ENCODE measurements around the gene IL1RAPL1. TPM values are rescaled to one million over a fixed set of nuclear protein-coding genes. Genes with fewer than 3 reads are reported as not detected.

The IL1RAPL1 gene
- total RNA-seq, 1 experiment from 2014 or later, result not detected

GRCh38 chrX:28599957-28600356 is 12.7 kb downstream of the IL1RAPL1 start:
- peaks cover 19% of the 10 kb centered on the region for H3K9me3 ChIP-seq (ENCODE audit: low read length)
- no peaks in the 10 kb centered on the region for H4K20me1 ChIP-seq (ENCODE audit: insufficient read depth, low read depth, low read length)
- H3K79me2 ChIP-seq (ENCODE audit: low read length), result no peaks in the 10 kb centered on the region
- no peak overlapping the region for H3K27ac ChIP-seq (ENCODE audit: low read length)
- no peak overlapping the region for H3K4me2 ChIP-seq (ENCODE audit: low read depth, low read length, poor library complexity, severe bottlenecking)
- H2AFZ ChIP-seq (ENCODE audit: low read length), result no peak overlapping the region
- no peaks in the 10 kb centered on the region; the same call in 1 of the 2 replicates for H3K36me3 ChIP-seq (ENCODE audit: insufficient read depth, low read length)
- no peak for DNase-seq
- no peak overlapping the region for H3K4me3 ChIP-seq (ENCODE audit: low read length)
- no peaks in the 10 kb centered on the region for H3K9me2 ChIP-seq (replicated peaks; ENCODE audit: insufficient read depth, low read length)
- H3K4me1 ChIP-seq (ENCODE audit: low read length), result no peaks in the 10 kb centered on the region
- H3K27me3 ChIP-seq (ENCODE audit: low read length), result no peaks in the 10 kb centered on the region
- H3K9ac ChIP-seq (ENCODE audit: low read length), result no peak overlapping the region

GRCh38 chrX:28609003-28609402 is 21.8 kb downstream of the IL1RAPL1 start:
- Histone ChIP-seq H3K9me2 (replicated peaks; ENCODE audit: insufficient read depth, low read length) (0 out of 2 replicates have a peak, but pooled peaks cover 3% of the 10 kb centered on the region), H3K36me3 (ENCODE audit: insufficient read depth, low read length) (no peaks in the 10 kb centered on the region), H3K4me3 (ENCODE audit: low read length) (no peak overlapping the region), H3K79me2 (ENCODE audit: low read length) (no peaks in the 10 kb centered on the region), H3K27ac (ENCODE audit: low read length) (no peak overlapping the region), H3K9me3 (ENCODE audit: low read length) (peaks cover 23% of the 10 kb centered on the region), H3K4me1 (ENCODE audit: low read length) (no peaks in the 10 kb centered on the region), H3K9ac (ENCODE audit: low read length) (no peak overlapping the region), H2AFZ (ENCODE audit: low read length) (no peak overlapping the region), H4K20me1 (ENCODE audit: insufficient read depth, low read depth, low read length) (no peaks in the 10 kb centered on the region), H3K27me3 (ENCODE audit: low read length) (no peaks in the 10 kb centered on the region), H3K4me2 (ENCODE audit: low read depth, low read length, poor library complexity, severe bottlenecking) (no peak overlapping the region)
- DNase-seq, result no peak

GRCh38 chrX:28609917-28610613 is 22.8 kb downstream of the IL1RAPL1 start:
- Histone ChIP-seq H3K9me3 (ENCODE audit: low read length) (peaks cover 23% of the 10 kb centered on the region), H3K36me3 (ENCODE audit: insufficient read depth, low read length) (no peaks in the 10 kb centered on the region), H3K27ac (ENCODE audit: low read length) (no peak overlapping the region)

GRCh38 chrX:28610746-28611145 is 23.5 kb downstream of the IL1RAPL1 start:
- Histone ChIP-seq H3K27me3 (ENCODE audit: low read length) (no peaks in the 10 kb centered on the region), H2AFZ (ENCODE audit: low read length) (no peak overlapping the region), H4K20me1 (ENCODE audit: insufficient read depth, low read depth, low read length) (no peaks in the 10 kb centered on the region), H3K4me1 (ENCODE audit: low read length) (no peaks in the 10 kb centered on the region), H3K9me2 (replicated peaks; ENCODE audit: insufficient read depth, low read length) (0 out of 2 replicates have a peak, but pooled peaks cover under 1% of the 10 kb centered on the region), H3K9ac (ENCODE audit: low read length) (no peak overlapping the region), H3K4me2 (ENCODE audit: low read depth, low read length, poor library complexity, severe bottlenecking) (no peak overlapping the region), H3K79me2 (ENCODE audit: low read length) (no peaks in the 10 kb centered on the region), H3K9me3 (ENCODE audit: low read length) (peaks cover 23% of the 10 kb centered on the region), H3K4me3 (ENCODE audit: low read length) (no peak overlapping the region), H3K36me3 (ENCODE audit: insufficient read depth, low read length) (no peaks in the 10 kb centered on the region), H3K27ac (ENCODE audit: low read length) (no peak overlapping the region)
- no peak for DNase-seq

More at GRCh38 chrX:28609917-28610613, 22.8 kb downstream of the IL1RAPL1 start:
- Histone ChIP-seq H3K9me2 (replicated peaks; ENCODE audit: insufficient read depth, low read length) (0 out of 2 replicates have a peak, but pooled peaks cover 3% of the 10 kb centered on the region), H3K4me1 (ENCODE audit: low read length) (no peaks in the 10 kb centered on the region), H3K79me2 (ENCODE audit: low read length) (no peaks in the 10 kb centered on the region), H3K27me3 (ENCODE audit: low read length) (no peaks in the 10 kb centered on the region), H3K4me2 (ENCODE audit: low read depth, low read length, poor library complexity, severe bottlenecking) (no peak overlapping the region), H4K20me1 (ENCODE audit: insufficient read depth, low read depth, low read length) (no peaks in the 10 kb centered on the region), H3K9ac (ENCODE audit: low read length) (no peak overlapping the region), H2AFZ (ENCODE audit: low read length) (no peak overlapping the region), H3K4me3 (ENCODE audit: low read length) (no peak overlapping the region)
- no peak for DNase-seq

- Histone ChIP-seq H3K27ac (ENCODE audit: low read length) (no peak overlapping the region), H3K9me2 (replicated peaks; ENCODE audit: insufficient read depth, low read length) (no peaks in the 10 kb centered on the region), H3K36me3 (ENCODE audit: insufficient read depth, low read length) (no peaks in the 10 kb centered on the region), H3K27me3 (ENCODE audit: low read length) (no peaks in the 10 kb centered on the region), H4K20me1 (ENCODE audit: insufficient read depth, low read depth, low read length) (no peaks in the 10 kb centered on the region), H2AFZ (ENCODE audit: low read length) (no peak overlapping the region), H3K9me3 (ENCODE audit: low read length) (peaks cover 26% of the 10 kb centered on the region), H3K4me1 (ENCODE audit: low read length) (no peaks in the 10 kb centered on the region), H3K9ac (ENCODE audit: low read length) (no peak overlapping the region), H3K4me3 (ENCODE audit: low read length) (no peak overlapping the region), H3K4me2 (ENCODE audit: low read depth, low read length, poor library complexity, severe bottlenecking) (no peak overlapping the region), H3K79me2 (ENCODE audit: low read length) (no peaks in the 10 kb centered on the region)
- DNase-seq, result no peak
Measured at GRCh38 chrX:28613558-28613957, 26.3 kb downstream of the IL1RAPL1 start.

GRCh38 chrX:28625223-28625622 is 38.0 kb downstream of the IL1RAPL1 start:
- Histone ChIP-seq H3K4me3 (ENCODE audit: low read length) (no peak overlapping the region), H3K9me3 (ENCODE audit: low read length) (peaks cover 14% of the 10 kb centered on the region), H3K79me2 (ENCODE audit: low read length) (no peaks in the 10 kb centered on the region), H4K20me1 (ENCODE audit: insufficient read depth, low read depth, low read length) (no peaks in the 10 kb centered on the region), H3K27ac (ENCODE audit: low read length) (no peak overlapping the region), H3K4me2 (ENCODE audit: low read depth, low read length, poor library complexity, severe bottlenecking) (no peak overlapping the region), H3K9ac (ENCODE audit: low read length) (no peak overlapping the region), H2AFZ (ENCODE audit: low read length) (no peak overlapping the region), H3K4me1 (ENCODE audit: low read length) (no peaks in the 10 kb centered on the region), H3K36me3 (ENCODE audit: insufficient read depth, low read length) (no peaks in the 10 kb centered on the region), H3K27me3 (ENCODE audit: low read length) (no peaks in the 10 kb centered on the region), H3K9me2 (replicated peaks; ENCODE audit: insufficient read depth, low read length) (no peaks in the 10 kb centered on the region)
- DNase-seq, result no peak

- no peaks in the 10 kb centered on the region for H4K20me1 ChIP-seq (ENCODE audit: insufficient read depth, low read depth, low read length)
- H3K4me3 ChIP-seq (ENCODE audit: low read length), result no peak overlapping the region
- no peak overlapping the region for H3K9ac ChIP-seq (ENCODE audit: low read length)
- H3K36me3 ChIP-seq (ENCODE audit: insufficient read depth, low read length), result no peaks in the 10 kb centered on the region
- H3K4me2 ChIP-seq (ENCODE audit: low read depth, low read length, poor library complexity, severe bottlenecking), result no peak overlapping the region
- H3K27ac ChIP-seq (ENCODE audit: low read length), result no peak overlapping the region
- no peak for DNase-seq
- H3K27me3 ChIP-seq (ENCODE audit: low read length), result no peaks in the 10 kb centered on the region
- no peaks in the 10 kb centered on the region for H3K79me2 ChIP-seq (ENCODE audit: low read length)
- peaks cover 9% of the 10 kb centered on the region for H3K9me3 ChIP-seq (ENCODE audit: low read length)
- no peaks in the 10 kb centered on the region for H3K4me1 ChIP-seq (ENCODE audit: low read length)
- H3K9me2 ChIP-seq (replicated peaks; ENCODE audit: insufficient read depth, low read length), result no peaks in the 10 kb centered on the region
- H2AFZ ChIP-seq (ENCODE audit: low read length), result no peak overlapping the region
Measured at GRCh38 chrX:28626515-28626914, 39.3 kb downstream of the IL1RAPL1 start.

GRCh38 chrX:28628120-28628519 is 40.9 kb downstream of the IL1RAPL1 start:
- Histone ChIP-seq H3K4me2 (ENCODE audit: low read depth, low read length, poor library complexity, severe bottlenecking) (no peak overlapping the region), H3K4me3 (ENCODE audit: low read length) (no peak overlapping the region), H4K20me1 (ENCODE audit: insufficient read depth, low read depth, low read length) (no peaks in the 10 kb centered on the region), H3K4me1 (ENCODE audit: low read length) (no peaks in the 10 kb centered on the region), H3K79me2 (ENCODE audit: low read length) (no peaks in the 10 kb centered on the region), H3K27ac (ENCODE audit: low read length) (no peak overlapping the region), H3K9me3 (ENCODE audit: low read length) (peaks cover 7% of the 10 kb centered on the region), H3K9ac (ENCODE audit: low read length) (no peak overlapping the region), H3K9me2 (replicated peaks; ENCODE audit: insufficient read depth, low read length) (no peaks in the 10 kb centered on the region), H3K36me3 (ENCODE audit: insufficient read depth, low read length) (no peaks in the 10 kb centered on the region), H3K27me3 (ENCODE audit: low read length) (no peaks in the 10 kb centered on the region), H2AFZ (ENCODE audit: low read length) (no peak overlapping the region)
- DNase-seq, result no peak

Measured in Karpas-422 (cell line).